ENCODE results near the gene ZNF678. TPM values are rescaled to one million over a fixed set of nuclear protein-coding genes. Genes with fewer than 3 reads are reported as not detected.

ZNF678 gene
- total and polyA plus RNA-seq, 2 donors from 2014 or later = 1.3 to 10.0 TPM

GRCh38 chr1:227546059-227546458 lies 17.3 kb upstream of the ZNF678 start:
- TF ChIP-seq, protein P1, sequence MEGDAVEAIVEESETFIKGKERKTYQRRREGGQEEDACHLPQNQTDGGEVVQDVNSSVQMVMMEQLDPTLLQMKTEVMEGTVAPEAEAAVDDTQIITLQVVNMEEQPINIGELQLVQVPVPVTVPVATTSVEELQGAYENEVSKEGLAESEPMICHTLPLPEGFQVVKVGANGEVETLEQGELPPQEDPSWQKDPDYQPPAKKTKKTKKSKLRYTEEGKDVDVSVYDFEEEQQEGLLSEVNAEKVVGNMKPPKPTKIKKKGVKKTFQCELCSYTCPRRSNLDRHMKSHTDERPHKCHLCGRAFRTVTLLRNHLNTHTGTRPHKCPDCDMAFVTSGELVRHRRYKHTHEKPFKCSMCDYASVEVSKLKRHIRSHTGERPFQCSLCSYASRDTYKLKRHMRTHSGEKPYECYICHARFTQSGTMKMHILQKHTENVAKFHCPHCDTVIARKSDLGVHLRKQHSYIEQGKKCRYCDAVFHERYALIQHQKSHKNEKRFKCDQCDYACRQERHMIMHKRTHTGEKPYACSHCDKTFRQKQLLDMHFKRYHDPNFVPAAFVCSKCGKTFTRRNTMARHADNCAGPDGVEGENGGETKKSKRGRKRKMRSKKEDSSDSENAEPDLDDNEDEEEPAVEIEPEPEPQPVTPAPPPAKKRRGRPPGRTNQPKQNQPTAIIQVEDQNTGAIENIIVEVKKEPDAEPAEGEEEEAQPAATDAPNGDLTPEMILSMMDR (IDR thresholded peaks at IDR 0.05; ENCODE audit: borderline replicate concordance, extremely low read depth, insufficient read depth) = no peak
- Histone ChIP-seq H3K27me3 (ENCODE audit: control insufficient read depth, insufficient read depth, low read length) (no peaks in the 10 kb centered on the region), H3K36me3 (ENCODE audit: control insufficient read depth in 2 of 3, insufficient read depth in 3 of 3, low read length in 3 of 3) (no peaks in the 10 kb centered on the region), H3K4me3 (ENCODE audit: low read length in 3 of 3) (no peak overlapping the region), H3K4me1 (ENCODE audit: control insufficient read depth in 2 of 3, insufficient read depth in 2 of 3, low read depth in 1 of 3, low read length in 3 of 3) (peaks cover 0 to 13% (median 0%) of the 10 kb centered on the region in 3 donors), H3K27ac (ENCODE audit: low read depth in 2 of 2, low read length in 2 of 2) (no peak overlapping the region), H3K9me3 (ENCODE audit: control insufficient read depth in 2 of 3, insufficient read depth in 1 of 3, low read length in 3 of 3) (no peaks in the 10 kb centered on the region), H3K9ac (ENCODE audit: low read length in 3 of 3) (no peak overlapping the region)
- DNase-seq (peak in 1 of 5 donors; percentile 60), FAIRE-seq (no peak)
- intact Hi-C loops (cut with DNase I) = no loop called here

GRCh38 chr1:227546598-227547309 lies 16.6 kb upstream of the ZNF678 start:
- Histone ChIP-seq H3K9me3 (ENCODE audit: control insufficient read depth in 2 of 3, insufficient read depth in 1 of 3, low read length in 3 of 3) (no peaks in the 10 kb centered on the region), H3K4me1 (ENCODE audit: control insufficient read depth in 2 of 3, insufficient read depth in 2 of 3, low read depth in 1 of 3, low read length in 3 of 3) (peaks cover 0 to 9% (median 0%) of the 10 kb centered on the region in 3 donors), H3K36me3 (ENCODE audit: control insufficient read depth in 2 of 3, insufficient read depth in 3 of 3, low read length in 3 of 3) (no peaks in the 10 kb centered on the region), H3K27me3 (ENCODE audit: control insufficient read depth, insufficient read depth, low read length) (no peaks in the 10 kb centered on the region), H3K4me3 (ENCODE audit: low read length in 3 of 3) (no peak overlapping the region), H3K9ac (ENCODE audit: low read length in 3 of 3) (no peak overlapping the region), H3K27ac (ENCODE audit: low read depth in 2 of 2, low read length in 2 of 2) (no peak overlapping the region)
- intact Hi-C loops (cut with DNase I) = no loop called here
- FAIRE-seq (no peak), DNase-seq (peak in 1 of 5 donors; percentile 51)
- TF ChIP-seq, protein P1 (IDR thresholded peaks at IDR 0.05; ENCODE audit: borderline replicate concordance, extremely low read depth, insufficient read depth) = no peak

GRCh38 chr1:227547310-227548118 lies 15.8 kb upstream of the ZNF678 start:
- no peak for FAIRE-seq
- no peak for DNase-seq
- Histone ChIP-seq H3K27ac (ENCODE audit: low read depth in 2 of 2, low read length in 2 of 2) (no peak overlapping the region), H3K9me3 (ENCODE audit: control insufficient read depth in 2 of 3, insufficient read depth in 1 of 3, low read length in 3 of 3) (no peaks in the 10 kb centered on the region), H3K36me3 (ENCODE audit: control insufficient read depth in 2 of 3, insufficient read depth in 3 of 3, low read length in 3 of 3) (no peaks in the 10 kb centered on the region), H3K4me3 (ENCODE audit: low read length in 3 of 3) (no peak overlapping the region), H3K27me3 (ENCODE audit: control insufficient read depth, insufficient read depth, low read length) (no peaks in the 10 kb centered on the region), H3K9ac (ENCODE audit: low read length in 3 of 3) (no peak overlapping the region), H3K4me1 (ENCODE audit: control insufficient read depth in 2 of 3, insufficient read depth in 2 of 3, low read depth in 1 of 3, low read length in 3 of 3) (peaks cover 0 to 9% (median 0%) of the 10 kb centered on the region in 3 donors)
- intact Hi-C loops (cut with DNase I) = no loop called here
- TF ChIP-seq, protein P1 (IDR thresholded peaks at IDR 0.05; ENCODE audit: borderline replicate concordance, extremely low read depth, insufficient read depth) = no peak
